Right lobe of liver (tissue), 4 donors: Measurements from ENCODE around the gene NOC2L.

Experiments
- POLR2A ChIP-seq: fragments of 450-650 bp; IDR thresholded peaks from one replicate; pipeline ENCODE4 v1.6.1; 2017; ENCODE audit warnings: antibody characterized with exemption, mild to moderate bottlenecking
- TF ChIP-seq, protein P1 (sequence below), 4 donors: fragments of 200-600 bp in 3 of 4; fragments of 450-650 bp in 1 of 4; IDR thresholded peaks; one replicate each; pipeline versions ENCODE4 v1.5.1 to v1.8.0; 2016 to 2022; ENCODE audit warnings: antibody characterized with exemption in 4 of 4, mild to moderate bottlenecking in 2 of 4
- donor health status: DM: no; HTN: no; CAD: no.
- donor health status: DM: no; HTN: no; CAD: no.
- donor health status: DM: no; HTN: yes; CAD: no.

DNA sequence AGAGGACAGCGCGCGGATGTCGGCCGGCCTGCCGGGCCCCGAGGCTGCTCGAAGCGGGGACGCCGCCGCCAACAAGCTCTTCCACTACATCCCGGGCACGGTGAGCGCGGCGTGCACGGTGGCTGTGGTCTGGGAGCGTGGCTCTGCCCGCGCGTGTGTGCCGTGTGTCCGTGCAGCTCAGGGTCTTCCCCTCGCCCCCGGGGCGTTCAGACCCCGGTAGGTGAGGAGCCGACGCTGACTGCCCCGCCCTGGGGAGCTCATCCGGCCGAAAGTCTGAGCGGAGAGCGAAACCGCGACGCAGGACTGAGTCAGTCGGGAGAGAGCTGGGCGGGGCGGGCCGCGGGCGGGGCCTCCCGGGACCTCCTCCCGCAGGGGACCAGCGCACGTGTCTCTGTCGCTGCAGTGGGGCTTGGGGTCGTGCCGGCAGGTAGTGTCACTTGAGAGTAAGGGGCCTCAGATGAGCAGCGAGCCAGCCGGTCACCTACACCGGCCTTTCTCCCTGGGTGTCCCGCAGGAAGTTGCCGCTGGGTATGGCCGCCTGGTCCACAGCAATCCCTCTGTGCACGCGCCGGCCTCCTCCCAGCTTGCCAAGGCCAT is 7.7 kb upstream of the NOC2L start:
- TF ChIP-seq POLR2A: peak; percentile 49
- TF ChIP-seq, protein P1, sequence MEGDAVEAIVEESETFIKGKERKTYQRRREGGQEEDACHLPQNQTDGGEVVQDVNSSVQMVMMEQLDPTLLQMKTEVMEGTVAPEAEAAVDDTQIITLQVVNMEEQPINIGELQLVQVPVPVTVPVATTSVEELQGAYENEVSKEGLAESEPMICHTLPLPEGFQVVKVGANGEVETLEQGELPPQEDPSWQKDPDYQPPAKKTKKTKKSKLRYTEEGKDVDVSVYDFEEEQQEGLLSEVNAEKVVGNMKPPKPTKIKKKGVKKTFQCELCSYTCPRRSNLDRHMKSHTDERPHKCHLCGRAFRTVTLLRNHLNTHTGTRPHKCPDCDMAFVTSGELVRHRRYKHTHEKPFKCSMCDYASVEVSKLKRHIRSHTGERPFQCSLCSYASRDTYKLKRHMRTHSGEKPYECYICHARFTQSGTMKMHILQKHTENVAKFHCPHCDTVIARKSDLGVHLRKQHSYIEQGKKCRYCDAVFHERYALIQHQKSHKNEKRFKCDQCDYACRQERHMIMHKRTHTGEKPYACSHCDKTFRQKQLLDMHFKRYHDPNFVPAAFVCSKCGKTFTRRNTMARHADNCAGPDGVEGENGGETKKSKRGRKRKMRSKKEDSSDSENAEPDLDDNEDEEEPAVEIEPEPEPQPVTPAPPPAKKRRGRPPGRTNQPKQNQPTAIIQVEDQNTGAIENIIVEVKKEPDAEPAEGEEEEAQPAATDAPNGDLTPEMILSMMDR (IDR thresholded peaks at IDR 0.05): no peak
